GM12891 (cell line): ENCODE data around the gene PHRF1.

Experiments used
- PAX5 ChIP-seq: IDR thresholded peaks from 2 replicates; pipeline ENCODE4 v1.6.1; 2011; ENCODE audit warnings: low read length, moderate library complexity, mild to moderate bottlenecking; ENCODE audit not compliant: insufficient read depth, severe bottlenecking
- POLR2A ChIP-seq: IDR thresholded peaks from 2 replicates; pipeline ENCODE4 v1.6.1; 2011; ENCODE audit warnings: low read depth, low read length, control low read depth
- POLR2AphosphoS5 ChIP-seq: IDR thresholded peaks from 2 replicates; pipeline ENCODE4 v1.6.1; 2011; ENCODE audit warnings: low read depth, low read length, control low read depth
- POU2F2 ChIP-seq: IDR thresholded peaks from 2 replicates; pipeline ENCODE4 v1.6.1; 2011; ENCODE audit warnings: low read depth, mild to moderate bottlenecking, control low read depth, low read length, moderate library complexity
- SPI1 ChIP-seq: IDR thresholded peaks from 2 replicates; pipeline ENCODE4 v1.6.1; 2011; ENCODE audit warnings: low read depth, low read length, control low read depth
- TAF1 ChIP-seq: IDR thresholded peaks from 2 replicates; pipeline ENCODE4 v1.6.1; 2011; ENCODE audit warnings: low read depth, low read length, control low read depth

- TF ChIP-seq POLR2A (no peak), POLR2AphosphoS5 (no peak), TAF1 (no peak), POU2F2 (no peak), SPI1 (no peak), PAX5 (no peak)
Observed at GRCh38 chr11:553988-554340, 22.3 kb upstream of the PHRF1 start.
